ENCODE results near the gene REEP6.
"Not testable (repeated sequence)": the region's sequence is repeated elsewhere in the genome, so short reads cannot be mapped to it uniquely, and the experiment has no call there.

Gene REEP6

GRCh38 chr19:1526066-1526778 is 35.2 kb downstream of the REEP6 start:
- no peak for DNase-seq

GRCh38 chr19:1526979-1527649 is 36.1 kb downstream of the REEP6 start:
- no peak for DNase-seq

- no peak for DNase-seq
Observed at GRCh38 chr19:1527650-1528309, 36.8 kb downstream of the REEP6 start.

GRCh38 chr19:1528596-1529429 is 37.8 kb downstream of the REEP6 start:
- DNase-seq = no peak

GRCh38 chr19:1529430-1529816 is 38.4 kb downstream of the REEP6 start:
- DNase-seq = no peak

GRCh38 chr19:1530856-1531255 is 39.9 kb downstream of the REEP6 start:
- DNase-seq = not testable (repeated sequence)

- no peak for DNase-seq
Observed at GRCh38 chr19:1531587-1531986, 40.6 kb downstream of the REEP6 start.

GRCh38 chr19:1532003-1532402 is 41.0 kb downstream of the REEP6 start:
- no peak for DNase-seq

- DNase-seq = no peak
Observed at GRCh38 chr19:1533510-1534150, 42.6 kb downstream of the REEP6 start.

- DNase-seq = no peak
Observed at GRCh38 chr19:1534972-1535371, 44.0 kb downstream of the REEP6 start.

- not testable (repeated sequence) for DNase-seq
Observed at GRCh38 chr19:1535699-1536098, 44.7 kb downstream of the REEP6 start.

GRCh38 chr19:1538978-1539377 is 48.0 kb downstream of the REEP6 start:
- DNase-seq = no peak

- DNase-seq = not testable (repeated sequence)
Observed at GRCh38 chr19:1539749-1540148, 48.8 kb downstream of the REEP6 start.

- no peak for DNase-seq
Observed at GRCh38 chr19:1540365-1540925, 49.5 kb downstream of the REEP6 start.
